ENCODE measurements around the gene POLD1.

POLD1 gene

DNA sequence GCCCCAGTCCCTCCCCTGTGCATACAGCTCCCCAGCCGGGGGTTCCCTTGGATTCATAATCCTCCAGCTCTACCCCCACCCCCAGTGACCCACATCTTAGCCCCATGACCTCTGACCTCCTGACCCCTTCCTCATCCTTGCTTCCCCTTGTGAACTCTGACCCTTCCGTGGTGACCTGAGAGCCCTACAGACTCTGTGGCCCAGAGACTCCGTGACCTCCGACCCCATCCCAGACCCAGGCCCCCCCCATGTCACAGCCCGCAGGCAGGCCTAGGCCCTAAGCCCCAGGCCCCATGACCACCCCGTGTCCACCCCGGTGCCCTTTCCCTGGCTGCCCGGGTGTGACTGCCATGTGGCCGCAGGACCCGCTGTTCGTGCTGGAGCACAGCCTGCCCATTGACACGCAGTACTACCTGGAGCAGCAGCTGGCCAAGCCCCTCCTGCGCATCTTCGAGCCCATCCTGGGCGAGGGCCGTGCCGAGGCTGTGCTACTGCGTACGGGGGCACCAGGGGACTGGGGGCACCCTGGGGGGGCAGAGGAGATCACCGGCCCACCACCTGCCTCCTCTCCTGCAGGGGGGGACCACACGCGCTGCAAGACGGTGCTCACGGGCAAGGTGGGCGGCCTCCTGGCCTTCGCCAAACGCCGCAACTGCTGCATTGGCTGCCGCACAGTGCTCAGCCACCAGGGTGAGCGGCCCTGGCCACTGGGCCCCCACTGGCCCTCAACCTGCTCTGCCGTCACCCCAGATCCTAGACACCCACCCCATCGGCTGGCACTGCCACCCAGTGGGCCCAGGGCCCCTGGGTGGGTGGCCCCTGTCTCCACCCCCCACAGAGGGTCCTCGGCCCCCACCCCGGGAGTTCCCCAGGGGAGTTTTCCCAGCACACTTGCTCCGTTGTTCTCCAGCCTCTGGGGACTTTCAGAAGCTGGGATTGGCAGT, 32.2 kb downstream of the POLD1 start:
- in situ Hi-C loops (cut with MboI; ENCODE audit: low sequenced_read_pairs) = no loop called here

DNA sequence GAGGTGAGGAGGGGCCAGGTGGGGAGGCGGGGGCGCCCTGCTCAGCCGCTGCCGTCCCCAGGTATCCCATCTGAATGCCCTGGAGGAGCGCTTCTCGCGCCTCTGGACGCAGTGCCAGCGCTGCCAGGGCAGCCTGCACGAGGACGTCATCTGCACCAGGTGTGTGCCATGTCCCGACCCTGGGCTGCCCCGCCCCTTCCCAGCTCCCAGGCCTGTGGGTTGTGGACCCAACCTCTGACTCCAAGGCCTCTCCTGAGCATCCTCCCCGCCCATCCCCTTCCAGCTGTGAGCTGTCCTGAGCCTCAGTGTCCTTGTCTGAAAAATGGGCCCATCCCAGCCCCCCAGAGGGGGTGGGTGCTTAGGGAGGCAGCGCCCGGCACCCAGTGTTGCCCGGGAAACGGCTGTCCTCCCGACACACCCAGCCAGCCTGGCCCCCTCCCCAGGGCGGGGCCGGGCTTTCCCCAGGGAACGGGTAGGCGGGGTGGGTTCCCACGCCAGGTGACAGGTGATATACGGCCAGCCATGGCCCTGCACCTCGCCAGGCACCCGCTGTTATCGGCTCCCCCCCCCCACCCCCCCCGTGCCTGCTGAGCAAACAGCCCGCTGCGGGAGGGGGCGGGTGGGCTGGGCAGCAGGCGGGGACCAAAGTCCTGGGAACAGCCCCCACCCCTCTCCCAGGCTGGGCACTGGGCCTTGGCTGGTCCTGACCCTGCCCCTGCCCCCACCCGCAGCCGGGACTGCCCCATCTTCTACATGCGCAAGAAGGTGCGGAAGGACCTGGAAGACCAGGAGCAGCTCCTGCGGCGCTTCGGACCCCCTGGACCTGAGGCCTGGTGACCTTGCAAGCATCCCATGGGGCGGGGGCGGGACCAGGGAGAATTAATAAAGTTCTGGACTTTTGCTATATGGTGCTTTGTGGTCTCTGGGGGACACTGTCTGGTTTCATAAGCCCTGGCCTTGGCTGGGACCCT, 33.2 kb downstream of the POLD1 start:
- in situ Hi-C loops (cut with MboI; ENCODE audit: low sequenced_read_pairs) = no loop called here

DNA sequence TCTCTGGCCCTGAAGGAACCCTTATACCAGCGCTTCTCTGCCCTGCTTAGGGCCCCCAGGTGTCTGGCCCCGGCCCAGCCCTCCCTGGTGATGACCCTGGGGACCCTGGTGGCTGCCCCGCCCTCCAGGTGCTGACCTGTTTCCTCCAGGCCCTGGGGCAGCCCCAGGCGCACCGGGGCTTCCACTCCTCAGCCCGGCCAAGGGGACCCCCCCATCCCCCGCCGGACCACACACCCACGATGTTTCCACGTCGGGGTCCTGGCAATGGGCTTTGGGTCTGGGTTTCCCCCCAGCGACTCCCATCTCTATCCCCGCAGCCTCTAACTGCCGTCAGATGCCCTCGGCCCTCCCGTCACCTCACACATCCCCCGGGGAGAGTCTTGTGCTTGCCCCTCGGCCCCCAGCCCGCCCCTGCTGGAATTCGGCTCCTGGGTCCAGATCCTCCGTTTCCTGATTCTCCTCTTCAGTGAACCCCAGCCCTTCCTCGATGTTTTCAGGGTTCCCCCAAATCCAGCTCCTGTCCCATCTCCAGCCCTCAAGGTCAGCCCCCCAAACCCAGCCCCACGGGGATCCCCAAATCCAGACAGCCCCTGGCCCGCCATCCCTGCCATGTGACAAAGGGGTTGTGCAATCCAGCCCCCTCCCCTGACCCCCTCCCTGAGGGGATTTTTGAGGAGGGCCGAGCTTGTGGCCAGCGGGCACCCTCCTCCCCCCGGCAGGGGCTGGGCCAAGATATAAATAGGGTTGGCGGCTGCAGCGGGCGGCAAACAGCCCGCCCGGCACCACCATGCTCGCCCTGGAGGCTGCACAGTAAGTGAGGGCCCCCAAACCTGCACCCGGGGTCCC, 34.3 kb downstream of the POLD1 start, which contains the start of gene SPIB:
TSS of gene SPIB (plus strand) at position 763 of the 846 bp plus-strand sequence. CDS start at position 788, 25 bp downstream.
- in situ Hi-C loops (cut with MboI; ENCODE audit: low sequenced_read_pairs) = no loop called here

DNA sequence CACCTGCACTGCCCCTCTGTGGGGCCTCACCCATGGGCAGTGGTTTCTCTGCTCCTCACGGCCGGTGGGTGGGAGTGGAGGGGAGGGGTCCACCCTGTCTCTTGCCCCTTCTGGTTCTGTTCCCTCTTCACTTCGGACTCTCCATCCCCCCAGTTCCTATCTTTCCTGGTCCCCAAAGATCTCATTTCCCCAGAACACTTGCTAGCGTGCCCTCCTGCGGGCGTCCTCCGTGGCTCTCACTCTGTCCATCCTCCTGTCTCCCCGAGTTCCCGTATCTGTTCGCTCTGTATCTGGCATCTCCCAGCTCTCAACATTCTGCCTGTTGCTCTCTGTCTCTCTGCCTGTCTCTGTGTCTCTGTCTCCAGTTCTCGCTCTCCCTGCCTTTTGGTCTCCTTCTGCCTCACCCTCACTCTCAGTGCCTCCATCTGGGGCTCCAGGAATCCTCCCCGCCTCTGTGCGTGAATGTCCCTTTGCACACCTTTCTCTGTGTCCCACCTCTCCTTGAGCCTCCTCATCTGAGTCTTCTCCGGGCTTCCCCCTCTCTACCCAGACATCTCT, 35.0 kb downstream of the POLD1 start:
- in situ Hi-C loops (cut with MboI; ENCODE audit: low sequenced_read_pairs) = no loop called here

DNA sequence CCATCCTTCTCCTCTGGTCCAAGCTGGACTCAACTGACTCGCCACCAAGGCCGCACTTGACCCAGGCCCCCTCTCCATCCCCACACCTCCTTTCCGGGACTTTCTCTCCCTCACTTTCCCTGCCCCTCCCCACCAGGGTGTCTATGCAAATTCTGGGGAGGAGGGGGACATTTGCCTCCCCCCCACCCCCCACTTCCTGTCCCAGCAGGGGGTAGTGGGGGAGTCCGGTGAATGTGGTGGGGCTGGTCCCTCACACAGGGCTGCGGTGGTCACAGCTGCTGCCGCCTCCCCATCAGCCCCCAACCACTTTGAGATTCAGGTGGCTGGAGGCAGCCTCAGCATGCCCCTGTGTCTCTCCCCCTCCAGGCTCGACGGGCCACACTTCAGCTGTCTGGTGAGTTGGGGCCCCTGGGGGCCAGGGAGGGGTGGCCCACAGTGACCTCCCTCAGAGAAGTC, 35.5 kb downstream of the POLD1 start:
- in situ Hi-C loops (cut with MboI; ENCODE audit: low sequenced_read_pairs) = no loop called here

DNA sequence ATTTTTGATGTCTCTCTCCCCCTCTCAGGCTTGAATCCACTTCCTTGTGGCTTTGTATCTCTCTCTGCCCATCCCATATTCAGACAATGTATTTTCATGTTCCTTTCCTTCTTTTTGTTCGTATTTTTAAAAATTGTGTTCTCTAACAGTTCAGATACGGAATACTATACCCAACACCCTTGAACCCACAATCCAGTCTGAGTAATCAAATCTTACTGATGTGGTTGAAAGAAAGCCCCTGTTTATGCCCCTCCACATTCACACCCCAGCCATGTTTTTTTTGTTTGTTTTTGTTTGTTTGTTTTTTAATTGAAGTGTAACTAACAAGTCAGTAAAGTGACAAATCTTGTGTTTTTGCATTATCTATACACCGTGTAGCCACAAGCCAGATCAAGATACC, 36.0 kb downstream of the POLD1 start:
- in situ Hi-C loops (cut with MboI; ENCODE audit: low sequenced_read_pairs) = no loop called here

DNA sequence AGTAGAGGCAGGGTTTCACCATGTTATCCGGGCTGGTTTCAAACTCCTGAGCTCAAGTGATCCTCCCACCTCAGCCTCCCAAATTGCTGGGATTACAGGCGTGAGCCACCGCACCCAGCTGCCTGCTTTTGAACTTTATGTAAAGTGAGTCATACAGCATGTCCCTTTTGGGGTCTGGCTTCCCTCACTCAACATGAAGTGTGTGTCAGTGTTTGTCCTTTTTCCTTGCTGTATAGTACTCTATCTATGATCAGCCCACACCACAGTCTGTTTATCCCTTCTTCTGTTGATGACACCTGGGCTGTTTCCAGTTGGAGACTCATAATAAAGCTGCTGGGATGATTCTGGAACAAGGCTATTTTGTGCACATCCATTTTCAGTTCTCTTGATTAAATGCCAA, 36.7 kb downstream of the POLD1 start:
- in situ Hi-C loops (cut with MboI; ENCODE audit: low sequenced_read_pairs) = no loop called here

DNA sequence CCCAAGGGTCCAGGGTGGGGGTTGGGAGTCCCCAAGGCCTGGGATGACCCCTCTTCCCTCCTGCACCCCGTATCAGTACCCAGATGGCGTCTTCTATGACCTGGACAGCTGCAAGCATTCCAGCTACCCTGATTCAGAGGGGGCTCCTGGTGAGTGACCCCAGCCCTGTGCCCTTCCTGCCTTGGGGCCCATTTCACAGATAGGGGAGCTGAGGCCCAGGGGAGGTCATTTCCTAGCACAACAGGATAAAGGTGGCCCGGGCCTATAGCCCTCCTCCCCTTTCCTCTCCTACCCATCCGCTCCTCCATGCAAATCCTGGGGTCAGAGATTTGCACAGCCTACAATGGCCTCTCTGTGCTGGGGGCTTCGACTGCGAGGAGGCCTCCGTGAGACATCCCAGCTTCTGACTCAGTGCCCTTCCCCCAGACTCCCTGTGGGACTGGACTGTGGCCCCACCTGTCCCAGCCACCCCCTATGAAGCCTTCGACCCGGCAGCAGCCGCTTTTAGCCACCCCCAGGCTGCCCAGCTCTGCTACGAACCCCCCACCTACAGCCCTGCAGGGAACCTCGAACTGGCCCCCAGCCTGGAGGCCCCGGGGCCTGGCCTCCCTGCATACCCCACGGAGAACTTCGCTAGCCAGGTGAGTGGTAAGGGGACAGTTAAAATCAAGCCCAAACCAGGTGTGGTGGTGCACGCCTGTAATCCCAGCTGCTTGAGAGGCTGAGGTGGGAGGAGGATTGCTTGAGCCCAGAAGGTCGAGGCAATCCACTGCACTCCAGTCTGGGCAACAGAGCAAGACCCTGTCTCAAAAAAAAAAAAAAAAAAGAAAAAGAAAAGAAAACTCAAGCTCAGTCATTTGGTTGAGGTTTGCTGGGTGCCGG, 38.5 kb downstream of the POLD1 start:
- in situ Hi-C loops (cut with MboI; ENCODE audit: low sequenced_read_pairs) = no loop called here

DNA sequence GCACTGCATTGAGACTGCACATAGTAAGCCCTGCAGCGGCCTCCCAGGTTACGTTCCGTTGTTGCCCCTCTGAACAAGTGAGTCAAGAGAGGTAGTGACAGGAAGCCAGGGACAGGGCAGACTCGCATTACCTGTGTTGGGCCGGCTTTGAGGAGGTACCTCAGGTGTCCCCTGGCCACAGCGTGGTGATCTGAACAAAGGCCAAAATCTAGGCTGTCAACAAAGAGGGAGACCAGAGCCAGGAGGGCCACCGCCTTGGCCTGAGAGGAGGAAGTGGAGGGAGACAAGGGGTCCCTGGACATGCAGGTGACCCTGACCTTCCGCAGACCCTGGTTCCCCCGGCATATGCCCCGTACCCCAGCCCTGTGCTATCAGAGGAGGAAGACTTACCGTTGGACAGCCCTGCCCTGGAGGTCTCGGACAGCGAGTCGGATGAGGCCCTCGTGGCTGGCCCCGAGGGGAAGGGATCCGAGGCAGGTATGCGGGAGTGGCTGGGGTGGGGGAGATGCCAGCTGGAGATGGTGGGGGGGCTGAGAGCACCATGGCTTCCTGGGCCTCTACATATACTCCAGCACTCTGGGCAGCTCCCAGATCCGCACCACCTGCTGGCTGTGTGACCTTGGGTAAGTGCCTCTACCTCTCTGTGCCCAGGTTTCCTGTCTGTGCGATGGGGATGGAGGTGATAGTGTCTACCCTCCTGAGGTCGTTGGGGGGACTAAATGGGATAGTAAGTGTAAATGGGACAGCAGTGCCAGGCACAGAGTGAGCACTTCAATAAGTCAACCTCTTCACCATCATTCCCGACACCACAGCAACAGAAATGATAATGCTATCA, 39.3 kb downstream of the POLD1 start:
- in situ Hi-C loops (cut with MboI; ENCODE audit: low sequenced_read_pairs) = no loop called here

DNA sequence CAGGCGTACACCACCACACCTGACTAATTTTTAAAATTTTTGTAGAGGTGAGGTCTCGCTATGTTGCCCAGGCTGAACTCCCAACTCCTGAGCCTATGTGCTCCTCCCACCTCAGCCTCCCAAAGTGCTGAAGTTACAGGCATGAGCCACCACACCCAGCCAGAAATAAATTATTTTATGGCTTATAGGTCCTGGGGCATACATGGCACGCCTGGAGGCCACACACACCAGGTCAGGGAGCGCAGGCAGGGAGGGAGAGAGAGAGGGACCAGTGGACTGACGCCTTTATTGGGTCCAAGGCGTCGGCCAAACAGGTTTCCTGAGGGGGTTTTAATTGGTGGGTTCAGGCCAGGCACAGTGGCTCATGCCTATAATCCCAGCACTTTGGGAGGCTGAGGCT, 41.4 kb downstream of the POLD1 start:
- in situ Hi-C loops (cut with MboI; ENCODE audit: low sequenced_read_pairs) = no loop called here

DNA sequence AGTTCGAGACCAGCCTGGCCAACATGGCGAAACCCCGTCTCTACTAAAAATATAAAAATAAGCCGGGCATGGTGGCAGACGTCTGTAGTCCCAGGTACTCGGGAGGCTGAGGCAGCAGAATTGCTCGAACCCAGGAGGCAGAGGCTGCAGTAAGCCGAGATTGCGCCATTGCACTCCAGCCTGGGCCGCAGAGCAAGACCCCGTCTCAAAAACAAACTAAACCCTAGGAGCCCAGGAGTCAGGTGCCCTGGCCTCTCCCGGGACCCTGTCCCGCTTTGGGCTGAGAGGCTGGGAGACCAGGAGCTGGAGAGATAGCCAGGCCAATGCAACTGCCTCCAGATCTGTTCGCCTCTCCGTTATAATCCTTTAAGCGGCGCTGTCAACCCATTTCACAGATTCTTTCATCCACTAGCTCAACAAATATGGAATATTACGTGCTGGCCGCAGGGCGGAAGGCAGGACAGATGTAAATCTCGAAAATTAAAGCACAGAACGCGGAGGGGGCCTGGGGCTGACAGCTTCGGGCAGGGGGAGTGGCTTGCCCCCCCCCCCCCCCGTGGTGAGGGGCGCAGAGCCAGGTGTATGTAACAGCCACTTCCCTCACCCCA, 43.3 kb downstream of the POLD1 start:
- in situ Hi-C loops (cut with MboI; ENCODE audit: low sequenced_read_pairs) = no loop called here

DNA sequence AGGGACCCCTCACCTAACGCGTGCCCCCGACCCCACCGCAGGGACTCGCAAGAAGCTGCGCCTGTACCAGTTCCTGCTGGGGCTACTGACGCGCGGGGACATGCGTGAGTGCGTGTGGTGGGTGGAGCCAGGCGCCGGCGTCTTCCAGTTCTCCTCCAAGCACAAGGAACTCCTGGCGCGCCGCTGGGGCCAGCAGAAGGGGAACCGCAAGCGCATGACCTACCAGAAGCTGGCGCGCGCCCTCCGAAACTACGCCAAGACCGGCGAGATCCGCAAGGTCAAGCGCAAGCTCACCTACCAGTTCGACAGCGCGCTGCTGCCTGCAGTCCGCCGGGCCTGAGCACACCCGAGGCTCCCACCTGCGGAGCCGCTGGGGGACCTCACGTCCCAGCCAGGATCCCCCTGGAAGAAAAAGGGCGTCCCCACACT, 43.9 kb downstream of the POLD1 start:
- in situ Hi-C loops (cut with MboI; ENCODE audit: low sequenced_read_pairs) = no loop called here

DNA sequence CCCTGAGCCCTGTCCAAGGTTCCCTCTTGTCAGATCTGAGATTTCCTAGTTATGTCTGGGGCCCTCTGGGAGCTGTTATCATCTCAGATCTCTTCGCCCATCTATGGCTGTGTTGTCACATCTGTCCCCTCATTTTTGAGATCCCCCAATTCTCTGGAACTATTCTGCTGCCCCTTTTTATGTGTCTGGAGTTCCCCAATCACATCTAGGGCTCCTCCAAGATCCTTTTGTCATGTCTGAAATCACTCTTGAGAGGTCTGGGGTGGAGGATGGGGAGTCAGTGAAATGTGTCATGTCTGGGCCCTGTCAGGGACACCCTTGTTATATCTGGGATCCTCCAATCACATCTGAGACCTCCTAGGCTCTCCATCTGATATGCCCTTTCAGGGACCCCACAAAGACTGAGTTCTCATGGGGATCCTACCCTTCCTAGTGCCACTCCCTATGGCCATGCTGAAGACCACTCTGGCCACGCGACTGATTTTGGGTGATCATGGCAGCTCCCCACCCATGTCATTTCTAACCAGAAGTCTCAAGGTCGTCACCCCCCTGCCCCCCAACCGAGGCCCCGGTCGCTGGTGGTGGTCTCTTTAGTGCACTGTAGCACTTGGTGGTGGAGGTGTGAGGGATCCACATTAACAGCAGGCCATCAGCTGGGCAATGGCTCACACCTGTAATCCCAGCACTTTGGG, 44.8 kb downstream of the POLD1 start:
- in situ Hi-C loops (cut with MboI; ENCODE audit: low sequenced_read_pairs) = no loop called here

DNA sequence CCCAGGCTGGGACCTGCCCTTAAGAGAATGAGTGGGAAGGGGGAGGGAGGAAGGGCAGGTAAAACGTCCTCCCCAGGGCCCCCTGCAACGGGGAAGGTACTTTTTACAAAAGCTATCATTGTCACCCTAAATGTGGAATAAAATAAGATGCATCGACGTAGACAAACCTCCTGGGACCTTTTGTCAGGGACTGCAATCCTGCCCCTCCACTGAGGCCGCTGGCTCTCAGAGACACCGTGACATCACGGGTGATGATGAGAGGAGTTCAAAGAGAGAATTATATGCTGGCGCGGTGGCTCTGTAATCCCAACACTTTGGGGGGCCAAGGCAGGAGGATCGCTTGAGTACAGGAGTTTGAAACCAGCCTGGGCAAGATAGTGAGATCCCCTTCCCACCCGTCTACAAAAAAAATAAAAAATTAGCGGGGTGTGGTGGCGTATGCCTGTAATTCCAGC, 46.8 kb downstream of the POLD1 start:
- in situ Hi-C loops (cut with MboI; ENCODE audit: low sequenced_read_pairs) = no loop called here

DNA sequence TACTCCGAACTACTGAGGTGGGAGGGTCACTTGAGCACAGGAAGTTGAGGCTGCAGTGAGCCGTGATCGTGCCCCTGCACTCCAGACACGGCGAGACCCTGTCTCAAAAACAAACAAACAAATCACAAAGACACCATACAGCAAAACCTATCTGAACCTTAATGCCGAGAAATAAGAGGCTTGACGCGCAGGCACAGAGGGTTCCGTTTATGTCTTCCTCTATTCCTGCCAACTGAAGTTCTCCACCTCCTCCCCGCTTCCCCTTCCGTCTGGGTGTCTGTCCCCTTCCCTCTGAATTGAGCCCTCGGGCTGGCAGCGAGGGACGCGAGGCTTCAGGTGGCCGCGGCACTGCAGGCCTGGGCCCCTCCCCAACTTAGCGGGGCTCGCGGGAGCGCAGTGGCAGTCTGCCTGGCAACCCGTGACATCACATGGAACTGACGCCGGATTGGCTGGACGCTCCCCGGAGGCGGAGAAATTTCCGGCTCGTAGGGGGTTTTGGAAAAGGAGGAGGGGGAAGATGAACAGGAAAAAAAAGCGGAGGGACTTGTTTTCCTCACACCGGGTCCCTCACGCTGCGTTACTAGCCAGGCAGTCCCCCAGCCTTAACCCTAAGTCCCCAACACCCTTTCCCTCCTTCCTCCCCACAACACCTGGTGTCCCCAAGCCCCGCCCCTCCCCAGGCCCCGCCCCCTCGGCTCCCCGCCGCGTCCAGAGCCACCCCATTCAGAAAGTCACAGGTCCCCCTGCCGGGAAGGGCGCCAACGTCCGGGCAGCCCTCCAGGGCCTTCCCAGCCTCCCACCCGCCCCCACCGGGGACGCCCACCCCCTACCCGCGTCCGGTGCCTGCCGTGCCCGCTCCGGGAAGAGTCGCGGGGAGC, 47.4 kb downstream of the POLD1 start:
- in situ Hi-C loops (cut with MboI; ENCODE audit: low sequenced_read_pairs) = no loop called here

Data from HL-60/S4 (cell line).